ENCODE measurements around the gene RNU6-1.

The RNU6-1 gene

DNA sequence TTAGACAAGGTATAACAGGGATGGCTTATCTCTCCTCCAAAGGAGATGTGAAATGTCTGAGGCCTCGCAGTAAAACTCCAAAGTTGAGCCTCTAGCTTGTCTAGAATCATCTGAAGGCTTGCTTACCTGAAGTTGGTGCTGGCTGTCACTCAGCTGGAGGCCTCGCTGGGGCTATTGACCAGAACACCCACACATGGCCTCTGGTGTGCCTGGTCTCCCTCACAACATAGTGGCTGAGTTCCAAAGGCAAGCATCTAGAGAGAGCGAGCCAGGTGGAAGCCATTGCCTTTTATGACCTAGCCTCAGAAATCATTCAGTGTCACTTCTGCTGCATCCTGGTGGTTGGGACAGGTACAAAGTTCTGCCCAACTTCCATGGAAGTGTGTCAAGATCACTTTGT is 17.4 kb upstream of the RNU6-1 start:
- no peak for DNase-seq (ENCODE audit: low spot score)

DNA sequence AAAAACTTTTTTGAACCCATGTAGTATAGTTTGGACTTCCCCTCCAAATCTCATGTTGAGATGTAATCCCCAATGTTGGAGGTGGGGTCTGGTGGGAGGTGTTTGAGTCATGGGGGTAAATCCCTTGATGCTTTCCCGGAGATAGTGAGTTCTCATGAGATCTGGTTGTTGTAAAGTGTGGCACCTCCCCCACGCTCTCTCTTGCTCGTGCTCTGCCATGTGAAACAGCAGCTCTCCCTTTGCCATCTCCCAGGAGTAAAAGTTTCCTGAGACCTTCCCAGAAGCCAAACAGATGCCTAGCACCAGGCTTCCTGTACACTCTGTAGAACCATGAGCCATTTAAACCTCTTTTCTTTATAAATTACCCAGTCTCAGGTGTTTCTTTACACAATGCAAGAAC is 16.0 kb upstream of the RNU6-1 start:
- DNase-seq (ENCODE audit: low spot score) = no peak

DNA sequence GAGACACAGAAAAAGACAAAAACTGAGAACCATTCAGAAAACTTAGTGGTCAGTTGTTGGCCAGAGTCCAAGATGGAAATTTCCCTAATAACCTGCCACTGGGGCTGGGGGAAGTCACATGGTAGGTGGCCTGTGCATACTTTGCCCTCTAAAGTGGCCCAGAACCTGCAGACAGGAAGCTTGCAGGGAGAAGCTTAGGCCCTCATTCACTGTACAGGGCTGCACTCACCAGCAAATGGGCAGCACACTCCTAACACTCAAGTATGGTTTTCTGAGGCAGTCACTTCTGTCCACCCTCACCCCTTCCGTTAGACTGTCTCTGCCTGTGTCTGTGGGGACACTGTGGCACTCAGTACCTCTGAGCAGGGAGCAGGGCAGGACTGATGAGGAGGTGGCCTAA is 14.5 kb upstream of the RNU6-1 start:
- DNase-seq (ENCODE audit: low spot score) = no peak

- no peak for DNase-seq (ENCODE audit: low spot score)
Measured at GRCh38 chr15:67853454-67853853, 13.6 kb upstream of the RNU6-1 start.

- DNase-seq (ENCODE audit: low spot score) = no peak
Measured at GRCh38 chr15:67852418-67852817, 12.6 kb upstream of the RNU6-1 start.

GRCh38 chr15:67850994-67851571 is 11.2 kb upstream of the RNU6-1 start:
- DNase-seq (ENCODE audit: low spot score) = no peak

DNA sequence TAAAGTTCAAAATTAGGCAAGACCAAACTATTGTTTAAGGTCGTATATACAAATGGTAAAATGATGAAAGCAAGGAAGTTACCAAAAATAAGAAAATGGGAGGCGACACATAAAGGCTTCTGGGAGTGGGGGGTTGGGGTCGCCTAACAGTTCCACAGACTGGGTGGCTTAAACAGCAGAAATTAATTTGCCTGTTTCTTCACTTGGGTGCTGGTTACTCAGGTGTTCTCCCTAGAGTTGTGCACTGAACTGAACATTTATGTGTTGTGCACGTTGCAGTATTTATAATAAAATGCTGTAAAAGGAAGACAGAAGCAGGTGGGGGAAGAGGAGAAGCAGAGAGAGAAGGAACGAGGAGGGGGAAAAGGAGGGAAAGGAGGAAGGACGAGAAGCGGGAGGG is 10.5 kb upstream of the RNU6-1 start:
- no peak for DNase-seq (ENCODE audit: low spot score)

GRCh38 chr15:67849538-67849937 is 9.7 kb upstream of the RNU6-1 start:
- no peak for DNase-seq (ENCODE audit: low spot score)

- DNase-seq (ENCODE audit: low spot score) = no peak
Measured at GRCh38 chr15:67845974-67846373, 6.1 kb upstream of the RNU6-1 start.

DNA sequence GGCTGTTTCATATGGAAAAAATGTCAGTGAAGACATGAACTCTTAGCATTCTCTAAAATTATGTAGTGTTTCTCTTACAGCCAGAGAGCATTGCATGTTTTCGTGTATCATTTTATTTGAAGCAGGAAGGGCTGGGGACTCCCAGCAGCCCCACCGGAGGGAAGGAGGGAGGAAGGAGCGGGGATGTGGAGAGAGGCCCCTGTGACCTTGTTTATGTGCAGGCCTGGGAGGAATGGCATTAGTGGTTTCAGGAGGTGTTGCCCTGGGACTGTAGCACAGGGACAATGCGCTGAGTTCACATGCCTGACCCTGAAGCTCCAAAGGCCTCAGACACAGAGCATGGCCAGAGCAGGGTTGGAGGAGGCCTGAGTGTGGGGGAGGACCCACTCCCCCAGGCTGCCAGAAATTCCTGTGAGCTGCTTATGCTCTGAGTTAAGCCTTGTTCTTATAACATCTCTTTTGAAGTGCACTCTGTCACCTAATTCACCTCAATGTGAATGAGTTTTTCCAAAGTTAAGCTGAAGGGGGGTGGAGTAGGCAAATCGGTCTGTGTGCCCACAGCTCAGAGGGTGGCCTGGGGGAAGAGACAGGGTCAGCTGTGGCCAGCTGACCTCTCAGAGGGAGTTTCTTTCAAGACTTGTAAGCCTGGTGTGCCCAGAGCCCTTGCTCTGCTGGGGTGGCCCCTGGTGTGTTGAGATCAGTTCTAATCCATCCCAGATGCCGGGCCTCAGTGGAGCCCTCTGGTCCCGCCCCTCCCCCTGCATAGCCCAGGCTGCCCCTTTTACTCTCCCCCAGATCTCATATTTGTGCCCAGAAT is 3.9 kb upstream of the RNU6-1 start:
- peak; percentile 55 for DNase-seq (ENCODE audit: low spot score)

GRCh38 chr15:67843092-67843501 is 3.3 kb upstream of the RNU6-1 start:
- DNase-seq (ENCODE audit: low spot score) = peak; percentile 5

- no peak for DNase-seq (ENCODE audit: low spot score)
Measured at GRCh38 chr15:67841513-67841762, 1.6 kb upstream of the RNU6-1 start.

- peak; percentile 69 for DNase-seq (ENCODE audit: low spot score)
Measured at GRCh38 chr15:67840749-67841512, 1.1 kb upstream of the RNU6-1 start.

GRCh38 chr15:67839499-67839928 is 331 bp downstream of the RNU6-1 start:
- peak; percentile 71 for DNase-seq (ENCODE audit: low spot score)

DNA sequence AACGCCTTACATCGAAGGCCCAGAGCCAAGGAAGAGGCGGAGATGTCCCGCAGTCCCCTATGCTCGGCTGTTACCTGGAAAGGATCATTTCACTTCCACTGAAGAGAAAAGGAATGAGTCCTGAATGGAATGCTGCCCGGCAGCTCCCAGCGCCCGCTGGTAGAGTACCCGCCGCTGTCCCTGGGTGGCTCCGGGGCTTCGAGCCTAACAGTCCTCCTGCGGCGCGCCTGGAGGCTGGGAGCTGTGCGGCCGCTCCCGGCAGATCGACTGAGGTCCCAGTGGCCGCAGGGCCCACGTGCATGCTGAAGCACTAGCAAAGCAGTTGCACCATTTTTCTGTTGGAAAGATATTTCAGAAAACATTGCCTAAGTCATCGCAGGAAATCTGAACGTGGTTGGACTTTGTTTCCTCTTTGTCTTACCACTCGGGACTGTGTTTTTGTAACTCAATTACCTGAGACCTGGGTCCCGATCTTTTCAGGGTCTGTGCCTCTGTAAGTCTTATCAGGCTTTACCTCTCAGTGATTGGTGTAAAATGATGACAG is 984 bp downstream of the RNU6-1 start:
- peak; percentile 68 for DNase-seq (ENCODE audit: low spot score)

GRCh38 chr15:67836955-67837354 is 2.9 kb downstream of the RNU6-1 start:
- peak; percentile 6 for DNase-seq (ENCODE audit: low spot score)

GRCh38 chr15:67836477-67836876 is 3.4 kb downstream of the RNU6-1 start:
- peak; percentile 73 for DNase-seq (ENCODE audit: low spot score)

- peak; percentile 30 for DNase-seq (ENCODE audit: low spot score)
Measured at GRCh38 chr15:67836134-67836455, 3.8 kb downstream of the RNU6-1 start.

- peak; percentile 15 for DNase-seq (ENCODE audit: low spot score)
Measured at GRCh38 chr15:67835297-67836133, 4.3 kb downstream of the RNU6-1 start.

GRCh38 chr15:67834581-67835296 is 5.1 kb downstream of the RNU6-1 start:
- DNase-seq (ENCODE audit: low spot score) = peak; percentile 9

DNA sequence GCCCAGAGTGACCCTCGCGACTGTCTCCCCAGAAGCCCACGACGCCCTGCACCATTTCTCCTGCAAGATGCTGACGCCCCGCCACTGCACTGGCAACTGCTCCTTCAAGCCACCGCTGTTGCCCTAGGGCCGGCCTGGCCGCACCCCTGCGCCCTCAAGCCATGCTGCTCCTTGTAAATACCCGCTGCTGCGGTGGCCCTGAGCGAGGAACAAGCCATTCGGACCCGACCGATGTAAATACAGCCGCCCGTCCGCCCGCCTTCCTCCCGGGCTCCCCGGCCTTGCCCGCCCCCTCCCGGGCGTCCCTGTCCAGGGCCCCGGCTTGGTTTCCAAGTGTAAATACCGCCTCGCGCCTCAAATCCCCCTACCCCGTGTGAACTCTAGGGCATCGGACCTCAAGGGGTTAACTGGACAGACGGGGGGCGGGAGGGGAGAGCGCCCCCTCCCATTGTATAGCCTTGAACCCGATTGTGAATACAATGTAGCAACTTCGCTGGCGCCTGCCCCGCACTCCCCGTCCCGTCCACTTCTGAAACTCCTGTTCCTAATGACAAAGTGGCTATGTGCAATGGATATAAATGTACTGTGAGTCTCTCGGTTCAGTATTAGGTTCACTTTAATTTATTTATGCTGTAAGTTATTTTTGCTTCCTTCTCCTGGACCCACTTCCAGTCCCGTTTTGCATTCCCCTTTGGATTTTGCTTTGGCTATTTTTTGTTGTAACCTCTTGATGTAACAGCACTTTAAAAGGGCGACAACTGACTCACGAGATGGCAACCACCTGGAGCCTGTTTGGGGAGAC is 5.9 kb downstream of the RNU6-1 start:
- peak; percentile 64 for DNase-seq (ENCODE audit: low spot score)

All from AG08396 (cell line).